KMS-11 (cell line): Measurements from ENCODE around the gene SFRP4.

Source experiments
- H2AFZ ChIP-seq: fragments of 200-600 bp; sonication (generic); 2 replicates; pipeline ENCODE4 v1.6.1; 2016; ENCODE audit warnings: antibody characterized with exemption, mixed run types, low read depth
- H3K27ac ChIP-seq: fragments of 200-600 bp; sonication (generic); 2 replicates; pipeline ENCODE4 v1.6.1; 2016; ENCODE audit warnings: mild to moderate bottlenecking, mixed run types
- H3K27me3 ChIP-seq: fragments of 200-600 bp; sonication (generic); 2 replicates; pipeline ENCODE4 v1.6.1; 2017; ENCODE audit warnings: mild to moderate bottlenecking, low read depth, mixed run types, moderate library complexity; ENCODE audit not compliant: insufficient read depth
- H3K36me3 ChIP-seq: fragments of 200-600 bp; sonication (generic); 2 replicates; pipeline ENCODE4 v1.6.1; 2017; ENCODE audit warnings: mild to moderate bottlenecking, mixed run types; ENCODE audit not compliant: insufficient read depth
- H3K4me1 ChIP-seq: fragments of 200-600 bp; sonication (generic); 2 replicates; pipeline ENCODE4 v1.6.1; 2016; ENCODE audit warnings: mild to moderate bottlenecking, low read depth, mixed run types; ENCODE audit not compliant: poor library complexity, severe bottlenecking
- H3K4me2 ChIP-seq: fragments of 200-600 bp; sonication (generic); 2 replicates; pipeline ENCODE4 v1.7.0; 2016; ENCODE audit warnings: mild to moderate bottlenecking, mixed run types
- H3K4me3 ChIP-seq: fragments of 200-600 bp; sonication (generic); IDR thresholded peaks from 2 replicates; pipeline ENCODE4 v1.6.1; 2017; ENCODE audit warnings: low read depth, low read length, mixed read lengths; ENCODE audit not compliant: insufficient read depth
- H3K79me2 ChIP-seq: fragments of 200-600 bp; sonication (generic); 2 replicates; pipeline ENCODE4 v1.6.1; 2016; ENCODE audit warnings: low read depth, mixed run types; ENCODE audit not compliant: insufficient read depth
- H3K9ac ChIP-seq: fragments of 200-600 bp; sonication (generic); 2 replicates; pipeline ENCODE4 v1.6.1; 2016; ENCODE audit warnings: mild to moderate bottlenecking, mixed run types
- H4K20me1 ChIP-seq: fragments of 200-600 bp; sonication (generic); 2 replicates; pipeline ENCODE4 v1.6.1; 2016; ENCODE audit warnings: mild to moderate bottlenecking, mixed run types; ENCODE audit not compliant: insufficient read depth
- TF ChIP-seq, protein P1 (sequence below): fragments of 200-600 bp; sonication (generic); conservative IDR thresholded peaks from 2 replicates; pipeline ENCODE4 v1.6.1; 2017; ENCODE audit warnings: low read depth, mild to moderate bottlenecking, antibody characterized with exemption, low read length, moderate library complexity, mixed read lengths

The SFRP4 gene

GRCh38 chr7:37918526-37918925 lies 1.9 kb upstream of the SFRP4 start:
- H3K79me2 ChIP-seq: peaks cover 21% of the 10 kb centered on the region
- no peaks in the 10 kb centered on the region for H4K20me1 ChIP-seq
- H3K4me2 ChIP-seq: no peak overlapping the region
- H3K4me3 ChIP-seq: no peak overlapping the region
- no peaks in the 10 kb centered on the region for H3K27me3 ChIP-seq
- H3K27ac ChIP-seq: no peak overlapping the region
- H3K36me3 ChIP-seq: no peaks in the 10 kb centered on the region
- H3K4me1 ChIP-seq: peaks cover 35% of the 10 kb centered on the region
- no peak overlapping the region for H3K9ac ChIP-seq
- TF ChIP-seq, protein P1, sequence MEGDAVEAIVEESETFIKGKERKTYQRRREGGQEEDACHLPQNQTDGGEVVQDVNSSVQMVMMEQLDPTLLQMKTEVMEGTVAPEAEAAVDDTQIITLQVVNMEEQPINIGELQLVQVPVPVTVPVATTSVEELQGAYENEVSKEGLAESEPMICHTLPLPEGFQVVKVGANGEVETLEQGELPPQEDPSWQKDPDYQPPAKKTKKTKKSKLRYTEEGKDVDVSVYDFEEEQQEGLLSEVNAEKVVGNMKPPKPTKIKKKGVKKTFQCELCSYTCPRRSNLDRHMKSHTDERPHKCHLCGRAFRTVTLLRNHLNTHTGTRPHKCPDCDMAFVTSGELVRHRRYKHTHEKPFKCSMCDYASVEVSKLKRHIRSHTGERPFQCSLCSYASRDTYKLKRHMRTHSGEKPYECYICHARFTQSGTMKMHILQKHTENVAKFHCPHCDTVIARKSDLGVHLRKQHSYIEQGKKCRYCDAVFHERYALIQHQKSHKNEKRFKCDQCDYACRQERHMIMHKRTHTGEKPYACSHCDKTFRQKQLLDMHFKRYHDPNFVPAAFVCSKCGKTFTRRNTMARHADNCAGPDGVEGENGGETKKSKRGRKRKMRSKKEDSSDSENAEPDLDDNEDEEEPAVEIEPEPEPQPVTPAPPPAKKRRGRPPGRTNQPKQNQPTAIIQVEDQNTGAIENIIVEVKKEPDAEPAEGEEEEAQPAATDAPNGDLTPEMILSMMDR: no peak; the same call in 1 of the 2 replicates
- no peak overlapping the region for H2AFZ ChIP-seq

- TF ChIP-seq, protein P1: no peak
- H3K36me3 ChIP-seq: no peaks in the 10 kb centered on the region
- H3K9ac ChIP-seq: no peak overlapping the region
- peaks cover 36% of the 10 kb centered on the region for H3K4me1 ChIP-seq
- H3K27me3 ChIP-seq: no peaks in the 10 kb centered on the region
- no peaks in the 10 kb centered on the region for H4K20me1 ChIP-seq
- no peaks in the 10 kb centered on the region for H3K79me2 ChIP-seq
- no peak overlapping the region for H3K4me3 ChIP-seq
- no peak overlapping the region for H3K4me2 ChIP-seq
- H3K27ac ChIP-seq: no peak overlapping the region
- H2AFZ ChIP-seq: peak overlapping the region; percentile 42; the same call in 1 of the 2 replicates
Measured at GRCh38 chr7:37916017-37916672, 472 bp downstream of the SFRP4 start.

GRCh38 chr7:37915438-37915837 lies 1.2 kb downstream of the SFRP4 start:
- no peak overlapping the region for H3K4me2 ChIP-seq
- TF ChIP-seq, protein P1: no peak
- H3K27me3 ChIP-seq: no peaks in the 10 kb centered on the region
- H3K4me1 ChIP-seq: peaks cover 35% of the 10 kb centered on the region
- H3K9ac ChIP-seq: no peak overlapping the region
- no peaks in the 10 kb centered on the region for H3K79me2 ChIP-seq
- H3K36me3 ChIP-seq: no peaks in the 10 kb centered on the region
- no peak overlapping the region for H3K4me3 ChIP-seq
- no peaks in the 10 kb centered on the region for H4K20me1 ChIP-seq
- no peak overlapping the region for H3K27ac ChIP-seq
- no peak overlapping the region for H2AFZ ChIP-seq

GRCh38 chr7:37912756-37913155 lies 3.9 kb downstream of the SFRP4 start:
- H3K4me2 ChIP-seq: peak overlapping the region; percentile 21; the same call in 1 of the 2 replicates
- no peaks in the 10 kb centered on the region for H3K36me3 ChIP-seq
- H3K4me1 ChIP-seq: peaks cover 27% of the 10 kb centered on the region
- peak overlapping the region; percentile 59 for H2AFZ ChIP-seq
- no peaks in the 10 kb centered on the region for H3K27me3 ChIP-seq
- no peak overlapping the region for H3K4me3 ChIP-seq
- no peaks in the 10 kb centered on the region for H3K79me2 ChIP-seq
- TF ChIP-seq, protein P1: no peak
- H3K27ac ChIP-seq: peak overlapping the region; percentile 22; the same call in 1 of the 2 replicates
- no peaks in the 10 kb centered on the region for H4K20me1 ChIP-seq
- no peak overlapping the region for H3K9ac ChIP-seq
